Measurements from ENCODE around the gene PDE6A. TPM values are rescaled to one million over a fixed set of nuclear protein-coding genes. Genes with fewer than 3 reads are reported as not detected.

The PDE6A gene
- polyA plus RNA-seq, 1 experiment: not detected

DNA sequence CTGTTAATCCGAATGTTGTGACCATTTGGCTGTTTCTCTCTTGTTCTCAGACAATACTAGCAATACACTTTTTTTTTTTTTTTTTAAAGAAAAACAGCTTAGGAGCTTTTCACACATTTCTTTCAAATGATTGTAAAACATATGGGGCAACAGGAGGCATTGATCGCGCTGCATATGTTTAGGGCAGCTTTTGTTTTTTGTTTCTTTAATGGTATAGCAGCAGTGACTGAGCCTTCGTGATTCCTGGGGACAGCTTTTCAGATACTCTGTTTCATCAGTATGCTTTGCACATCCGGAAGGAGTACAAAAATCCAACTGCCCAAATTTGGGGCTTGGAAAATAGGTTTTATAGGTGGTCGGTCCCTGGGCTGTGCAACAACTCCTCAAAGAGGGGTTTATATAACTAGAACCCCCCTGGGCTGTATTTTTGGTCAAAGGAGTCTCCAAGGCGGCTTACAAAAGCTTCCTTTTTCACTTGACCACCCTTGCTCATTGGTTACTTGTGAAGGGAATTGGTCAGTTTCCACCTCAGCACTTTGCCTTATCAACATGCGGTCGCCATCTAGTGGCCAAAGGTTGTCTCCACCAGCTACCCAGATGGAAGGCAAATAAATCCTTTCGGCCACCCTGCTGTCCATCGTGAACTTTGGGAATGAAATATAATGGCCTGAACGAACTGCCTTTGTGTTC, 91.8 kb downstream of the PDE6A start:
- POLR2A ChIA-PET: interaction anchor here (0.7 kb wide), 1 partner anchor 640 kb away, joined by 5 read pairs; no protein-coding TSS in a partner anchor
- CTCF ChIA-PET: interaction anchor here (0.7 to 14.7 kb wide), 41 partner anchors 11 to 235 kb away, joined by 3 to 325 read pairs (median 5); partner anchors contain the start of genes HMGXB3, SLC26A2 and TIGD6
- no peak overlapping the region for H3K4me3 ChIP-seq (ENCODE audit: low read depth, low read length)
- no peaks in the 10 kb centered on the region for H3K9me3 ChIP-seq (ENCODE audit: control insufficient read depth, insufficient read depth, low read length)
- H3K27me3 ChIP-seq (ENCODE audit: control insufficient read depth, insufficient read depth, low read length): peaks cover 19% of the 10 kb centered on the region
- peak; percentile 46 for DNase-seq (ENCODE audit: low read depth, low spot score)
- TF ChIP-seq, protein P1, sequence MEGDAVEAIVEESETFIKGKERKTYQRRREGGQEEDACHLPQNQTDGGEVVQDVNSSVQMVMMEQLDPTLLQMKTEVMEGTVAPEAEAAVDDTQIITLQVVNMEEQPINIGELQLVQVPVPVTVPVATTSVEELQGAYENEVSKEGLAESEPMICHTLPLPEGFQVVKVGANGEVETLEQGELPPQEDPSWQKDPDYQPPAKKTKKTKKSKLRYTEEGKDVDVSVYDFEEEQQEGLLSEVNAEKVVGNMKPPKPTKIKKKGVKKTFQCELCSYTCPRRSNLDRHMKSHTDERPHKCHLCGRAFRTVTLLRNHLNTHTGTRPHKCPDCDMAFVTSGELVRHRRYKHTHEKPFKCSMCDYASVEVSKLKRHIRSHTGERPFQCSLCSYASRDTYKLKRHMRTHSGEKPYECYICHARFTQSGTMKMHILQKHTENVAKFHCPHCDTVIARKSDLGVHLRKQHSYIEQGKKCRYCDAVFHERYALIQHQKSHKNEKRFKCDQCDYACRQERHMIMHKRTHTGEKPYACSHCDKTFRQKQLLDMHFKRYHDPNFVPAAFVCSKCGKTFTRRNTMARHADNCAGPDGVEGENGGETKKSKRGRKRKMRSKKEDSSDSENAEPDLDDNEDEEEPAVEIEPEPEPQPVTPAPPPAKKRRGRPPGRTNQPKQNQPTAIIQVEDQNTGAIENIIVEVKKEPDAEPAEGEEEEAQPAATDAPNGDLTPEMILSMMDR (IDR thresholded peaks at IDR 0.05; ENCODE audit: low read depth, low read length): peak; percentile 95
- no peak overlapping the region for H3K27ac ChIP-seq (ENCODE audit: low read depth, low read length)

- Histone ChIP-seq H3K27ac (ENCODE audit: low read depth, low read length) (no peak overlapping the region), H3K27me3 (ENCODE audit: control insufficient read depth, insufficient read depth, low read length) (peaks cover 16% of the 10 kb centered on the region), H3K4me3 (ENCODE audit: low read depth, low read length) (no peak overlapping the region), H3K9me3 (ENCODE audit: control insufficient read depth, insufficient read depth, low read length) (no peaks in the 10 kb centered on the region)
- ChIA-PET CTCF (interaction anchor here (0.8 to 14.7 kb wide), 4 partner anchors 12 to 140 kb away, joined by 3 to 325 read pairs (median 98); partner anchors contain the start of gene SLC26A2), POLR2A (no interaction called here)
- TF ChIP-seq, protein P1 (IDR thresholded peaks at IDR 0.05; ENCODE audit: low read depth, low read length): no peak
- no peak for DNase-seq (ENCODE audit: low read depth, low spot score)
Observed at GRCh38 chr5:149851211-149851610, 93.4 kb downstream of the PDE6A start.

DNA sequence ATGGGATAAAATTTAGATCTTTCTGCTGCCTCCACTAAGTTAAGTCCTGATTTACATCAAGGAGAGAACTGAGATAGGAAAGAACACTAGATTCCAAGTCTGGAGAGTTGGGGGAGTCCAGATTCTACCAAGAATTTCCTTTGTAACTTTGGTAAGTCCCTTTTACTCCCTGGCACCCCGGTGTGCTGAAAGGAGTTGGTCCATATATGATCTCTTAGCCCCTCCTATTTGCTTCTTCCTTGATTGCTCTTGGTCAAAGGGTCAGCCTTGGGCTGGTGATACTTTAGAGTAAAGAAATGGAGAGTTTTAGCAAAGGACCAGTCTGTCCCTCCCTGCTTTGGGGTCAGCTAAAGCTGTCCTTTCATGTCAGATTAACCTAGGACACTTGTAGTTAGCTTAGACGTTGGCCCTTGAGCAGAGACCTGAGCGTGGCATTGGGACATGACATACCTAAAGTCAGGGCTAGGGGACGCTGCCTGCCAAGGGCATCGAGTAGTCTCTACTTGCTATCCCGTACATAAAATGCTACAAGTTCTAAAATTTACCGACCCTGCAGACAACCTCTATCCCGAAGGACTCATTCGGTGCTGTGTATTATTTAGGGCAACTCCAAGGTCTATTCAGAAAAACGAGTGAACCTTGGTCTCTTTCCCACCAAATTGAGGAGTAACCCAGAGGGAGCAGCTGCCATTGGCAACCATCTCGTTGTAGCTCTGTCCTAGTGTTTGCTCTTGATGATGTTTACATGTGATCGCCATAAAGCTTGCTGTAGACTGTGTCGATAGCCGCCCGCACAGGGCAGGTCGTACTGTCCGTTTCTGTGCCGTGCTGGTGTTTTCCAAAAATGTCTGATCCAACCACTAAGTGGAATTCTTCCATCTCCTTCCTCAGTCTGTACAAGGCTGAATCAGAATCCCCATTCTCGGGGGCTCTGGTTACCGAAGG, 94.4 kb downstream of the PDE6A start:
- TF ChIP-seq, protein P1 (IDR thresholded peaks at IDR 0.05; ENCODE audit: low read depth, low read length): no peak
- ChIA-PET POLR2A (no interaction called here), CTCF (interaction anchor here (0.8 to 14.7 kb wide), 4 partner anchors 13 to 141 kb away, joined by 3 to 325 read pairs (median 98); partner anchors contain the start of gene SLC26A2)
- DNase-seq (ENCODE audit: low read depth, low spot score): no peak
- H3K27me3 ChIP-seq (ENCODE audit: control insufficient read depth, insufficient read depth, low read length): peaks cover 16% of the 10 kb centered on the region
- no peaks in the 10 kb centered on the region for H3K9me3 ChIP-seq (ENCODE audit: control insufficient read depth, insufficient read depth, low read length)
- no peak overlapping the region for H3K4me3 ChIP-seq (ENCODE audit: low read depth, low read length)
- no peak overlapping the region for H3K27ac ChIP-seq (ENCODE audit: low read depth, low read length)

DNA sequence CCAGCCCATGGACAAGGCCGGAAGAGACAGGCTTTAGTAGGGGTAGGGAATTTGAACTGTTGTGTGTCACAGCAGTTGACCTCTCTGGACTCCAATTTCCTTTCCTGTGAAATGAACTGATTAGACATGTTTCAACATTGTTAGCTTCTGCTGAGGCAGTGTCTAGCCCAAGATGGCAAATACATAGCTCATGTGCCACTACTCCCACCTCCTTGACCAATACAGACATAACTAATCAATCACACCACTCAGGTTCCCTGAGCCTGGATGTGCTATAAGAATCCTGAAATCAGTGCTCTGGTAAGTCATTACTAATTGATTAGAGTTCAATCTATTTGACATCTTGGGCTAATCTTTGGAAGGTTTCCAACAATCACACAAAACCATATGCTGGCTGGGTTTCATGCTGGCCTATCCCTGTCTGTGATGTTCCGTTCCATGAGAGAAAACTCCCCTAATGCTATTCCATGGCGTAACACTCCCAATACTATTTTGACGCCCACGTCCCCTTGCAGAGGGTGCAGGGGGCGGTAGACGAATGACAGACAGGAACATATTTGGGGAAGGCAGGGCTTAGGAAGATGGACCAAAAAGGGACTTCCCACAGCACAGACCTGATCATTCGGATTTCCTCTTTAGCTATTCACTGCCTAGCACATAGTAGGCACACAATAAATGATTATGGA, 95.2 kb downstream of the PDE6A start:
- no peaks in the 10 kb centered on the region for H3K9me3 ChIP-seq (ENCODE audit: control insufficient read depth, insufficient read depth, low read length)
- no peak overlapping the region for H3K4me3 ChIP-seq (ENCODE audit: low read depth, low read length)
- POLR2A ChIA-PET: no interaction called here
- TF ChIP-seq, protein P1 (IDR thresholded peaks at IDR 0.05; ENCODE audit: low read depth, low read length): no peak
- H3K27ac ChIP-seq (ENCODE audit: low read depth, low read length): no peak overlapping the region
- DNase-seq (ENCODE audit: low read depth, low spot score): no peak
- H3K27me3 ChIP-seq (ENCODE audit: control insufficient read depth, insufficient read depth, low read length): peaks cover 16% of the 10 kb centered on the region
- CTCF ChIA-PET: interaction anchor here (1.2 to 14.7 kb wide), 4 partner anchors 12 to 142 kb away, joined by 5 to 325 read pairs (median 68); partner anchors contain the start of gene SLC26A2
